ENCODE measurements around the gene TMC1. TPM values are rescaled to one million over a fixed set of nuclear protein-coding genes. Genes with fewer than 3 reads are reported as not detected.
"Not testable (repeated sequence)": the region's sequence is repeated elsewhere in the genome, so short reads cannot be mapped to it uniquely, and the experiment has no call there.

TMC1 gene
- total and polyA plus RNA-seq, 9 donors: 0.12 to 1.4 (median 0.48) TPM

GRCh38 chr9:72858089-72858912 lies 336.9 kb downstream of the TMC1 start:
- DNase-seq: peak in 3 of 5 donors; percentile 19 to 36 (median 23)
- no peak for TF ChIP-seq CTCF (IDR thresholded peaks at IDR 0.05)
- TF ChIP-seq EP300 (IDR thresholded peaks at IDR 0.05): no peak
- no peak for TF ChIP-seq POLR2A (IDR thresholded peaks at IDR 0.05)
- peaks cover 10% of the 10 kb centered on the region for H3K4me1 ChIP-seq (ENCODE audit: insufficient read depth)
- WGBS, 3 donors: 13 to 14% (median 14%) methylated on average over 5 of the region's 5 CpGs
- no peaks in the 10 kb centered on the region for H3K36me3 ChIP-seq
- H3K4me3 ChIP-seq: no peak overlapping the region
- H3K27me3 ChIP-seq: no peaks in the 10 kb centered on the region
- no peaks in the 10 kb centered on the region for H3K9me3 ChIP-seq
- intact Hi-C loops (cut with DNase I): loop anchor here in 3 of 4 donors (5.0 to 10.0 kb wide), 4 partner anchors 166 to 226 kb away; no protein-coding TSS in a partner anchor
- H3K27ac ChIP-seq: peak overlapping the region in 1 of 2 donors; percentile 18

DNA sequence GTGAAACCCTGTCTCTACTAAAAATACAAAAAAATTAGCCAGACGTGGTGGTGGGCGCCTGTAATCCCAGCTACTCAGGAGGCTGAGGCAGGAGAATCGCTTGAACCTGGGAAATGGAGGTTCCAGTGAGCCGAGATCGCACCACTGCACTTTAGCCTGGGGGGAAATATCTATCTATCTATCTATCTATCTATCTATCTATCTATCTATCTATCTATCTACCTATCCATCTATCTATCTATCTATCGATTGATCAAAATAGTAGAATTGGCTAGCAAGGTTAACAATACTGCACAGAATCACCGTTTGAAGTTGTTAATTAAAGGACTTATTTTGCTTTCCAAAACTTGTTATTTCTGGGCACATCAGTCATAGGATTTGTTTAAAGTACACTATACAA lies 341.4 kb downstream of the TMC1 start:
- H3K27ac ChIP-seq; H3K4me1 ChIP-seq (ENCODE audit: insufficient read depth); H3K36me3 ChIP-seq; H3K9me3 ChIP-seq; H3K27me3 ChIP-seq; DNase-seq; H3K4me3 ChIP-seq: not testable (repeated sequence)
- intact Hi-C loops (cut with DNase I): loop anchor here in 1 of 4 donors (10.0 kb wide), 1 partner anchor 322 kb away; no protein-coding TSS in a partner anchor
- 88 to 92% (median 88%) methylated on average over 7 of the region's 7 CpGs for WGBS, 3 donors

- no peaks in the 10 kb centered on the region for H3K27me3 ChIP-seq
- no peaks in the 10 kb centered on the region for H3K4me1 ChIP-seq (ENCODE audit: insufficient read depth)
- no peak for TF ChIP-seq CTCF (IDR thresholded peaks at IDR 0.05)
- 14 to 19% (median 18%) methylated on average over 4 of the region's 4 CpGs for WGBS, 3 donors
- no peaks in the 10 kb centered on the region for H3K36me3 ChIP-seq
- intact Hi-C loops (cut with DNase I): loop anchor here in 1 of 4 donors (10.0 kb wide), 1 partner anchor 321 kb away; no protein-coding TSS in a partner anchor
- no peak for DNase-seq
- no peak overlapping the region for H3K4me3 ChIP-seq
- no peak overlapping the region for H3K27ac ChIP-seq
- H3K9me3 ChIP-seq: no peaks in the 10 kb centered on the region
Measured at GRCh38 chr9:72863456-72864094, 342.2 kb downstream of the TMC1 start.

GRCh38 chr9:72864327-72864726 lies 342.9 kb downstream of the TMC1 start:
- 91 to 98% (median 92%) methylated on average over 1 of the region's 1 CpG for WGBS, 3 donors
- Histone ChIP-seq H3K4me1 (ENCODE audit: insufficient read depth) (no peaks in the 10 kb centered on the region), H3K4me3 (no peak overlapping the region), H3K27me3 (no peaks in the 10 kb centered on the region), H3K27ac (no peak overlapping the region), H3K9me3 (no peaks in the 10 kb centered on the region), H3K36me3 (no peaks in the 10 kb centered on the region)
- no peak for DNase-seq
- intact Hi-C loops (cut with DNase I): loop anchor here in 1 of 4 donors (10.0 kb wide), 1 partner anchor 320 kb away; no protein-coding TSS in a partner anchor
- no peak for TF ChIP-seq POLR2A (IDR thresholded peaks at IDR 0.05)
- TF ChIP-seq EP300 (IDR thresholded peaks at IDR 0.05): no peak
- no peak for TF ChIP-seq CTCF (IDR thresholded peaks at IDR 0.05)

All from ovary (tissue), 9 donors.